B cell (primary cell): ENCODE measurements around the gene MYO1E.

ENCODE experiments used
- EZH2 ChIP-seq: IDR thresholded peaks from 2 replicates; pipeline ENCODE4 v1.6.1; 2012; ENCODE audit warnings: borderline replicate concordance, low read depth, mild to moderate bottlenecking, moderate library complexity, low read length; ENCODE audit not compliant: insufficient read depth, poor library complexity, severe bottlenecking
- TF ChIP-seq, protein P1 (sequence below): fragments of 200-600 bp; IDR thresholded peaks from one replicate; pipeline ENCODE4 v1.8.0; 2022; ENCODE audit warnings: antibody characterized with exemption, mild to moderate bottlenecking

DNA sequence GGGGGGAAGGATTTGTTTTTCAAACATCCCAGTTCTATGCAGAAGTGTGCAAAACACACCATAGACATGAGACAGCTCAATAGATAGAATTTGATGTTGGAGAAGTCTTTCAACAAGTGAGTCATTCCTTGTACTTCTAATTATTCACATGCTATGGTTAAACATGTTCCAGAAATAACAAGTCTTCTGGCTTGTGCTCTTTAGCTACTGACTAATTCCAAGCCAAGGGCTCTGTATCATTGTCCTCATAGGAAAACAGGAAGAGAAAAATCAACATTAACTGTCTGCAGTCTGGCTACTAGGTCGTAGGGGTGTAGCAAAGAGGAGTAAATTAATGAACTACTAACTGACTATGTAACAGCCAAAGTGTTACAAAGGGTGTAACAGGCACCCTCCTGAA is 140.2 kb downstream of the MYO1E start:
- TF ChIP-seq, protein P1, sequence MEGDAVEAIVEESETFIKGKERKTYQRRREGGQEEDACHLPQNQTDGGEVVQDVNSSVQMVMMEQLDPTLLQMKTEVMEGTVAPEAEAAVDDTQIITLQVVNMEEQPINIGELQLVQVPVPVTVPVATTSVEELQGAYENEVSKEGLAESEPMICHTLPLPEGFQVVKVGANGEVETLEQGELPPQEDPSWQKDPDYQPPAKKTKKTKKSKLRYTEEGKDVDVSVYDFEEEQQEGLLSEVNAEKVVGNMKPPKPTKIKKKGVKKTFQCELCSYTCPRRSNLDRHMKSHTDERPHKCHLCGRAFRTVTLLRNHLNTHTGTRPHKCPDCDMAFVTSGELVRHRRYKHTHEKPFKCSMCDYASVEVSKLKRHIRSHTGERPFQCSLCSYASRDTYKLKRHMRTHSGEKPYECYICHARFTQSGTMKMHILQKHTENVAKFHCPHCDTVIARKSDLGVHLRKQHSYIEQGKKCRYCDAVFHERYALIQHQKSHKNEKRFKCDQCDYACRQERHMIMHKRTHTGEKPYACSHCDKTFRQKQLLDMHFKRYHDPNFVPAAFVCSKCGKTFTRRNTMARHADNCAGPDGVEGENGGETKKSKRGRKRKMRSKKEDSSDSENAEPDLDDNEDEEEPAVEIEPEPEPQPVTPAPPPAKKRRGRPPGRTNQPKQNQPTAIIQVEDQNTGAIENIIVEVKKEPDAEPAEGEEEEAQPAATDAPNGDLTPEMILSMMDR, result no peak
- no peak for TF ChIP-seq EZH2
